ENCODE measurements around the gene PARD3B.

PARD3B gene

GRCh38 chr2:204947405-204947804 is 402.1 kb downstream of the PARD3B start:
- no peaks in the 10 kb centered on the region for H3K4me1 ChIP-seq (ENCODE audit: control insufficient read depth in 1 of 2, insufficient read depth in 1 of 2, low read depth in 1 of 2, low read length in 1 of 2)
- no peak overlapping the region for H3K27ac ChIP-seq
- H3K27me3 ChIP-seq: no peaks in the 10 kb centered on the region
- TF ChIP-seq CTCF (IDR thresholded peaks at IDR 0.05): no peak
- no peaks in the 10 kb centered on the region for H3K9me3 ChIP-seq
- no peaks in the 10 kb centered on the region for H3K36me3 ChIP-seq
- no peak overlapping the region for H3K4me3 ChIP-seq (ENCODE audit: low read depth in 1 of 2, low read length in 1 of 2)

GRCh38 chr2:204948024-204948763 is 402.9 kb downstream of the PARD3B start:
- Histone ChIP-seq H3K9me3 (no peaks in the 10 kb centered on the region), H3K27ac (no peak overlapping the region), H3K4me3 (ENCODE audit: low read depth in 1 of 2, low read length in 1 of 2) (no peak overlapping the region), H3K4me1 (ENCODE audit: control insufficient read depth in 1 of 2, insufficient read depth in 1 of 2, low read depth in 1 of 2, low read length in 1 of 2) (no peaks in the 10 kb centered on the region), H3K27me3 (no peaks in the 10 kb centered on the region), H3K36me3 (no peaks in the 10 kb centered on the region)
- TF ChIP-seq CTCF (IDR thresholded peaks at IDR 0.05): no peak

- no peak overlapping the region for H3K27ac ChIP-seq
These were observed 403.5 kb downstream of the PARD3B start for GRCh38 chr2:204948822-204949221.

GRCh38 chr2:204950695-204951346 is 405.5 kb downstream of the PARD3B start:
- TF ChIP-seq CTCF (IDR thresholded peaks at IDR 0.05): no peak
- Histone ChIP-seq H3K4me1 (ENCODE audit: control insufficient read depth in 1 of 2, insufficient read depth in 1 of 2, low read depth in 1 of 2, low read length in 1 of 2) (no peaks in the 10 kb centered on the region), H3K4me3 (ENCODE audit: low read depth in 1 of 2, low read length in 1 of 2) (no peak overlapping the region), H3K27me3 (no peaks in the 10 kb centered on the region), H3K9me3 (no peaks in the 10 kb centered on the region), H3K36me3 (no peaks in the 10 kb centered on the region), H3K27ac (no peak overlapping the region)

More at GRCh38 chr2:204948822-204949221, 403.5 kb downstream of the PARD3B start:
- H3K36me3 ChIP-seq: no peaks in the 10 kb centered on the region
- no peak for TF ChIP-seq CTCF (IDR thresholded peaks at IDR 0.05)
- no peaks in the 10 kb centered on the region for H3K9me3 ChIP-seq
- no peaks in the 10 kb centered on the region for H3K4me1 ChIP-seq (ENCODE audit: control insufficient read depth in 1 of 2, insufficient read depth in 1 of 2, low read depth in 1 of 2, low read length in 1 of 2)
- no peaks in the 10 kb centered on the region for H3K27me3 ChIP-seq
- H3K4me3 ChIP-seq (ENCODE audit: low read depth in 1 of 2, low read length in 1 of 2): no peak overlapping the region

- Histone ChIP-seq H3K36me3 (no peaks in the 10 kb centered on the region), H3K27me3 (no peaks in the 10 kb centered on the region), H3K4me3 (ENCODE audit: low read depth in 1 of 2, low read length in 1 of 2) (no peak overlapping the region), H3K4me1 (ENCODE audit: control insufficient read depth in 1 of 2, insufficient read depth in 1 of 2, low read depth in 1 of 2, low read length in 1 of 2) (no peaks in the 10 kb centered on the region), H3K9me3 (no peaks in the 10 kb centered on the region), H3K27ac (no peak overlapping the region)
- TF ChIP-seq CTCF (IDR thresholded peaks at IDR 0.05): no peak
These were observed 413.1 kb downstream of the PARD3B start for GRCh38 chr2:204958371-204958770.
